Measurements from ENCODE around the gene BEND3. TPM values are rescaled to one million over a fixed set of nuclear protein-coding genes. Genes with fewer than 3 reads are reported as not detected.

The BEND3 gene
- total and polyA plus RNA-seq, 10 of the 15 experiments (the other 5 are each of a cell fraction or from before 2014, with no cell fraction given), result 1.1 to 9.0 (median 3.6) TPM

GRCh38 chr6:107056796-107057195 lies 58.5 kb downstream of the BEND3 start:
- ATAC-seq, result no peak
- no peak for DNase-seq (ENCODE audit: low read depth, low spot score)
- Histone ChIP-seq H3K4me3 (no peak overlapping the region), H2AFZ (ENCODE audit: control insufficient read depth, low read depth, low read length) (no peak overlapping the region), H3K9ac (ENCODE audit: control insufficient read depth, insufficient read depth, low read length) (no peak overlapping the region), H3K4me1 (ENCODE audit: control insufficient read depth, insufficient read depth, low read length) (peaks cover 9% of the 10 kb centered on the region), H3K27ac (ENCODE audit: control insufficient read depth, insufficient read depth) (no peak overlapping the region), H3K79me2 (ENCODE audit: control insufficient read depth, insufficient read depth, low read length) (no peaks in the 10 kb centered on the region), H3K27me3 (replicated peaks in 1 of 2; ENCODE audit: control insufficient read depth in 2 of 2, insufficient read depth in 2 of 2, low read length in 1 of 2) (no peaks in the 10 kb centered on the region), H3K36me3 (ENCODE audit: control insufficient read depth in 2 of 2, insufficient read depth in 2 of 2, low read length in 1 of 2) (no peaks in the 10 kb centered on the region), H3K9me3 (replicated peaks; ENCODE audit: control insufficient read depth, insufficient read depth, low read length) (no peaks in the 10 kb centered on the region), H4K20me1 (ENCODE audit: control insufficient read depth, insufficient read depth) (no peaks in the 10 kb centered on the region), H3K4me2 (ENCODE audit: control insufficient read depth, insufficient read depth) (no peak overlapping the region)
- WGBS (ENCODE audit: insufficient coverage, insufficient replicate concordance, low lambda C conversion rate, missing lambda C conversion rate), result 75% methylated on average over 2 of the region's 2 CpGs
- no TSS peak for BruUV-seq (replicated peaks)
- in situ Hi-C loops (cut with MboI), result no loop called here
- ChIA-PET CTCF (no interaction called here), POLR2A (no interaction called here), SMC1A (ENCODE audit: uncharacterized antibody, unreplicated experiment) (no interaction called here), RAD21 (ENCODE audit: unreplicated experiment) (no interaction called here)
- FAIRE-seq, result no peak
- intact Hi-C loops (cut with micrococcal nuclease; ENCODE audit: unreplicated experiment), result no loop called here
- TF ChIP-seq TCF12 (IDR thresholded peaks at IDR 0.05; ENCODE audit: low read depth, low read length) (no peak), RAD21 (IDR thresholded peaks at IDR 0.05; ENCODE audit: insufficient read depth, low read depth, low read length) (no peak), POLR2AphosphoS2 (IDR thresholded peaks at IDR 0.05; ENCODE audit: low read depth, low read length) (no peak), LARP7 (IDR thresholded peaks at IDR 0.05) (no peak), SP1 (IDR thresholded peaks at IDR 0.05; ENCODE audit: low read depth, low read length) (no peak), RAD51 (IDR thresholded peaks at IDR 0.05) (no peak), TCF3 (IDR thresholded peaks at IDR 0.05; ENCODE audit: borderline replicate concordance, insufficient read depth, low read depth, low read length) (no peak), ZSCAN29 (IDR thresholded peaks at IDR 0.05) (no peak), HDGF (IDR thresholded peaks at IDR 0.05) (no peak), IKZF2 (IDR thresholded peaks at IDR 0.05) (no peak), TBL1XR1 (IDR thresholded peaks at IDR 0.05; ENCODE audit: low read depth, low read length) (no peak), NR2F1 (conservative IDR thresholded peaks at IDR 0.05) (no peak), ZBTB11 (CRISPR knock-in tag; IDR thresholded peaks at IDR 0.05) (no peak)
- TF ChIP-seq, protein P1, sequence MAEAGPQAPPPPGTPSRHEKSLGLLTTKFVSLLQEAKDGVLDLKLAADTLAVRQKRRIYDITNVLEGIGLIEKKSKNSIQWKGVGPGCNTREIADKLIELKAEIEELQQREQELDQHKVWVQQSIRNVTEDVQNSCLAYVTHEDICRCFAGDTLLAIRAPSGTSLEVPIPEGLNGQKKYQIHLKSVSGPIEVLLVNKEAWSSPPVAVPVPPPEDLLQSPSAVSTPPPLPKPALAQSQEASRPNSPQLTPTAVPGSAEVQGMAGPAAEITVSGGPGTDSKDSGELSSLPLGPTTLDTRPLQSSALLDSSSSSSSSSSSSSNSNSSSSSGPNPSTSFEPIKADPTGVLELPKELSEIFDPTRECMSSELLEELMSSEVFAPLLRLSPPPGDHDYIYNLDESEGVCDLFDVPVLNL (IDR thresholded peaks at IDR 0.05; ENCODE audit: low read depth, low read length), result no peak
- TF ChIP-seq, protein P2, sequence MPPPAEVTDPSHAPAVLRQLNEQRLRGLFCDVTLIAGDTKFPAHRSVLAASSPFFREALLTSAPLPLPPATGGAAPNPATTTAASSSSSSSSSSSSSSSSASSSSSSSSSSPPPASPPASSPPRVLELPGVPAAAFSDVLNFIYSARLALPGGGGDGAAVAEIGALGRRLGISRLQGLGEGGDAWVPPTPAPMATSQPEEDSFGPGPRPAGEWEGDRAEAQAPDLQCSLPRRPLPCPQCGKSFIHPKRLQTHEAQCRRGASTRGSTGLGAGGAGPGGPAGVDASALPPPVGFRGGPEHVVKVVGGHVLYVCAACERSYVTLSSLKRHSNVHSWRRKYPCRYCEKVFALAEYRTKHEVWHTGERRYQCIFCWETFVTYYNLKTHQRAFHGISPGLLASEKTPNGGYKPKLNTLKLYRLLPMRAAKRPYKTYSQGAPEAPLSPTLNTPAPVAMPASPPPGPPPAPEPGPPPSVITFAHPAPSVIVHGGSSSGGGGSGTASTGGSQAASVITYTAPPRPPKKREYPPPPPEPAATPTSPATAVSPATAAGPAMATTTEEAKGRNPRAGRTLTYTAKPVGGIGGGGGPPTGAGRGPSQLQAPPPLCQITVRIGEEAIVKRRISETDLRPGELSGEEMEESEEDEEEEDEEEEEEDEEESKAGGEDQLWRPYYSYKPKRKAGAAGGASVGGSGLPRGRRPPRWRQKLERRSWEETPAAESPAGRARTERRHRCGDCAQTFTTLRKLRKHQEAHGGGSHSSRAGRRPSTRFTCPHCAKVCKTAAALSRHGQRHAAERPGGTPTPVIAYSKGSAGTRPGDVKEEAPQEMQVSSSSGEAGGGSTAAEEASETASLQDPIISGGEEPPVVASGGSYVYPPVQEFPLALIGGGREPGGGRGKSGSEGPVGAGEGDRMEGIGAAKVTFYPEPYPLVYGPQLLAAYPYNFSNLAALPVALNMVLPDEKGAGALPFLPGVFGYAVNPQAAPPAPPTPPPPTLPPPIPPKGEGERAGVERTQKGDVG (CRISPR knock-in tag; IDR thresholded peaks at IDR 0.05), result no peak

Data from GM12878 (cell line).